ENCODE data around the gene RERG.
"Not testable (repeated sequence)": the region's sequence is repeated elsewhere in the genome, so short reads cannot be mapped to it uniquely, and the experiment has no call there.

The RERG gene

DNA sequence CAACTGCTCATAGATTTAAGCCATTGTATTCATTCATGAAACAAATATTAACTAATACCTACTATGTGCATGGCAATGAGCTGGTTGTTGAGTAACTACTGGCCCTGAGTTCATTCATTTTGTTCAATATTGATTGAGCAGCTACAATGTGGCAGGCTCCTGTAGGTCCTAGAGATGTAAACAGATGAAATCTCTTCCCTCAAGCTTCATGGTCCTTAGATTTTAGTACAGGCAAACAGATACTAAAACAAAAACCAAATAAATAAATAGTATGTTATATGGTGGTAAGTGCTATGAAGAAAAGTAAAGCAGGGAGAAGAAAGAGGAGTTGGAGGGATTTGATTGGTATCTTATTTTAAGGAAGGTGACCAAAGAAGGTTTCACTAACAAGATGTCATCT is 77.8 kb downstream of the RERG start:
- no peak for DNase-seq (ENCODE audit: low spot score)

DNA sequence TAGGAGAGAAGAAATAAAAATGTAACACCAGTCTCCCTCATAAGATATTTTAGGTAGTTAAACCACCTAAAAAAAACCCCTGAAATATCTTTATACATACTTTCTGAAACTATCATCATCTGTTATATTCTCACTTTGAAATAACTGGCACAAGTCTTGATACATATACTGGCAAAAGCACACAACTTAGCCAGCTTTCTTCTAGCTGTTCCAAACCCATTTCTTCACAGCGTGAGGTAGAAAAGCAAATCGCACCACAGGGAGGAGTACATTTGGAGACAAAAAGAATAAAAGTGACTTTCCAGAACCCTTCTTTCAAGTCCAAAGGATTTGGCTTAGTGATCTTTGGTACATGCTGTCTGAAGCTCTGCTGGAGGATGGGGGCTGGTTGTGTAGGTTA is 78.5 kb downstream of the RERG start:
- no peak for DNase-seq (ENCODE audit: low spot score)

- peak; percentile 30 for DNase-seq (ENCODE audit: low spot score)
Measured at GRCh38 chr12:15131431-15131830, 89.8 kb downstream of the RERG start.

GRCh38 chr12:15130541-15130940 is 90.7 kb downstream of the RERG start:
- DNase-seq (ENCODE audit: low spot score), result no peak

DNA sequence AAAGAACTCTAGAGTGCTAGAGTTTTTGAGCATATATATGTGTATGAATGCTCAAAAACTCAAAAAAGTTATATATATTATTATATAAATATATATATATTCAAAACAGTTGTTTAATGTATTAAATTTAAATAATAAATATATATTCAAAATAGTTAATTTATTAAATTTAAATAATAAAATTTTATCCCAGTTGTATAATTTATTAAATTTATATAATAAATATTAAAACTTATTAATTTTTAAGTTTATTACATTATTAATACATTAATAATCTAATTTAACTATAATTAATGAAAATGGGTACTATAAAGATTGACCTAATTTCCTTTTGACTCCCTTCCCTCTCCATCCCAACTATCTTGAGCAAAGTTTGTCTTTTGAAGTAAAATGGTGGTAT is 97.8 kb downstream of the RERG start:
- no peak for DNase-seq (ENCODE audit: low spot score)

- peak; percentile 20 for DNase-seq (ENCODE audit: low spot score)
Measured at GRCh38 chr12:15122344-15122743, 98.9 kb downstream of the RERG start.

- peak; percentile 15 for DNase-seq (ENCODE audit: low spot score)
Measured at GRCh38 chr12:15118955-15119354, 102.3 kb downstream of the RERG start.

DNA sequence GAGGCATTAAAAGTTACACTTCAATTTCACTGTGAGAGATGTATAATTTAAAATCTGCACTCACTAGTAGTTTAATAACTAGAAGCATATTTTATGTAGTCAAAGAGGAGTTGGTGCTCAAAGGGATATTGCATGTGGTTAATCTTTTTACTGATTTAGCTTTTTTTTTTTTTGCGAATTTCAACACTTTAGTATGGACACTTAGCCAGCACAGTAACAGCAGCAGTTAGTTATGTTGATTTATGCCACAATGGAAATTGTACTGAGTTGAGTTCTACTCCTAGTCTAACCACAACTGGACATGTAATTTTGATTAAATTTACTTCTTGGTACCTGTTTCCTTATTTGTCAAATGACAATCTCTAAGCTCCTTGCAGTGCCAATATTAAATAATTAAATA is 104.2 kb downstream of the RERG start:
- DNase-seq (ENCODE audit: low spot score), result no peak

DNA sequence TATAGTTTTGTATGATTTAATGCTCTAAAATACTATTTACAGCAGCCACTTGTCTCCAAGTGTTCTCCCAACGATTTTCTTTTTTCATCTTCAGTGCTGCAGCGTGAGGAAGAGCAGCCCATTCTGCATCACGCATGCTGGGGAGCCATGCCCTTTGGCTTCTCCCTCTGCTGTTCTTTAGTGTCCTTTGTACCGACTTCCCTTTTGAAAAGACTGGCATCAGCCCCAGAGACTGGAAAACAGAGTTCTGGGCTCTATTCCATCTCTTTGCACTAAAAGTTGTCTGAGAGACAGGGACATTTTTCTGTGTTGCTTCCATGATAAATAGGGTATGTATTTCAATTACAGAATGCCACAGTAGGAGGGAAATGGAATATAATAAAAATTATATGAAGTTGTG is 105.1 kb downstream of the RERG start:
- DNase-seq (ENCODE audit: low spot score), result no peak

GRCh38 chr12:15115434-15115833 is 105.8 kb downstream of the RERG start:
- no peak for DNase-seq (ENCODE audit: low spot score)

GRCh38 chr12:15114501-15114900 is 106.7 kb downstream of the RERG start:
- no peak for DNase-seq (ENCODE audit: low spot score)

- no peak for DNase-seq (ENCODE audit: low spot score)
Measured at GRCh38 chr12:15092826-15093225, 128.4 kb downstream of the RERG start.

DNA sequence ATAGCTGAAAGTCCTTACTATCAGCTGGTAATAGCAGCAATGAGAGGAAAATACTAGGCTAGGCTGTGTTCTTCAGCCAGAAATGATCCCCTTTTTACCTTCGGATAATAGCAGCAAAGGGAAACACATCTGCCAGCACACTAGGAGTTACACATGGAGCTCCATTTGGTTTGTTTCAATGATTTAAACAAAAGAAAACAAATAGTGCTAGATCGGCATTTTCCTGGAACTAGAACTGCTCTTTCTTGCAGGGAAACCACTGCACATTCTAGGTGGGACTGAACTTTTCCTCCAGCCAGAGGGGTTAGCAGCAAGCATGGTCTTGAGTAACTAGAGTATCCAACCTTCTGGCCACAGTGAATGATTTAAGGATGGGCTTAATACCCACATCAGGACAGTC is 130.8 kb downstream of the RERG start:
- DNase-seq (ENCODE audit: low spot score), result no peak

DNA sequence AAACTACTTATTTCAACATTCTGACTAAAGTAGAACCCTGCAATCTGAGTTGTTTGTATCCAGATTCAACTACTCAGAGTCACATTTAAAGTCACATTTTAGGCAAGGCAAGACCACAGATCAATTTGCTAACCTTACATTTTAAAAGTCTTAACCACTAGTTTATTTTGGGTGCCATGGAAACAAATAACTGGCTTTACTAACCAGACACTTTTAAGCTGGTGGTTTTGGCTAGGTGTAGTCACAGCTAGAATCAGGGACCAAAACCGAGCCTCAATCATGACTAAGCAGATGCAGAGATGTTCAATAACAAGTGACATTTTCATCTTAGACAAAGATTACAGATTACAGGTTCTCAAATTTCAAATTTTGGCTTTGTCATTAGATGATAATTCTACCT is 133.1 kb downstream of the RERG start:
- peak; percentile 4 for DNase-seq (ENCODE audit: low spot score)

- DNase-seq (ENCODE audit: low spot score), result not testable (repeated sequence)
Measured at GRCh38 chr12:15077751-15078150, 143.5 kb downstream of the RERG start.

DNA sequence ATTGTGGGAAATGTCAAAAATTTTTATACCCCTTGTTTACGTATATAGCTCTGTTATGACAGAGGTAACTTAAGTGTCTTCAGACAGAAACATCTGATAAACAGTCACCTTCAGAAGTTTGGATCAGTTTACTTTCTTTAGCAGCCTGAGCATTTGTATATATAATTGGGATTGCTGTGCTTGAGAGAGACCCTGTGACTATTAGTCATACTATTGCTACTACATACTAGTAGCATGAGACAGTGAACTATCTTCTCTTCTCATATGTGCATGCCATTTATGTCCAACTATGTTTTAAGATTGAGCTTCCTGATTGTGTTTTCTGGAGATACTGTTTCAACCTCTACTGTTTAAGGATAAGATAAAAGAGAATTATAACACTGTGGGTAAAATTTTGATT is 146.9 kb downstream of the RERG start:
- DNase-seq (ENCODE audit: low spot score), result peak; percentile 23

- no peak for DNase-seq (ENCODE audit: low spot score)
Measured at GRCh38 chr12:15059123-15059522, 162.1 kb downstream of the RERG start.
